NB4 (cell line): Measurements from ENCODE around the gene TRIM23.

ENCODE experiments used
- DNase-seq: peaks from one replicate; pipeline ENCODE4 v3.0.0; 2010; ENCODE audit warnings: low read depth
- H3K4me3 ChIP-seq: one replicate; pipeline ENCODE4 v1.5.1; 2011; ENCODE audit warnings: mild to moderate bottlenecking, low read depth, low read length, moderate library complexity
- MYC ChIP-seq: IDR thresholded peaks from 2 replicates; pipeline ENCODE4 v1.6.1; 2011; ENCODE audit warnings: low read depth, low read length
- POLR2A ChIP-seq: IDR thresholded peaks from 2 replicates; pipeline ENCODE4 v1.6.1; 2011; ENCODE audit warnings: mild to moderate bottlenecking; ENCODE audit not compliant: insufficient read length; ENCODE audit errors: extremely low read depth
- TF ChIP-seq, protein P1 (sequence below): IDR thresholded peaks from one replicate; pipeline ENCODE4 v1.5.1; 2012; ENCODE audit warnings: low read depth, low read length
- TF ChIP-seq, protein P2 (sequence below): IDR thresholded peaks from 2 replicates; pipeline ENCODE4 v1.6.1; 2011; ENCODE audit warnings: low read depth, low read length

Gene TRIM23

DNA sequence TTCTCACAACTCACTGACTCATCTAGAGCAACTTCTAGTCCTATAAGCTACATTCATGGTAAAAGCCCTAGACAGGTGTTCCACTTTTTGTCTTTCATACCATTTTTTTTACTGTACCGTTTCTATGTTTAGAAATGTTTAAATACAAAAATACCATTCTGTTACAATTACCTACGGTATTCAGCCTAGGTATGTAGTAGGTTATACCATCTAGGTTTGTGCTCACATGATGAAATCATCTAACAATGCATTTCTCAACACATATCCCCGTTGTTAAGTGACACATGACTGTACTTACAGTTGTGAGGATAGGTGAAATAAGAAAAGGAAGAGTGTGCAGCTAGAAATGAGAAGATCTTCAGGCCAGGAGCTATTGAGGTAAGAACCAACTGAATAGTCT, 67.4 kb downstream of the TRIM23 start:
- H3K4me3 ChIP-seq, result no peak overlapping the region
- no peak for DNase-seq
- no peak for TF ChIP-seq MYC
- TF ChIP-seq, protein P1, sequence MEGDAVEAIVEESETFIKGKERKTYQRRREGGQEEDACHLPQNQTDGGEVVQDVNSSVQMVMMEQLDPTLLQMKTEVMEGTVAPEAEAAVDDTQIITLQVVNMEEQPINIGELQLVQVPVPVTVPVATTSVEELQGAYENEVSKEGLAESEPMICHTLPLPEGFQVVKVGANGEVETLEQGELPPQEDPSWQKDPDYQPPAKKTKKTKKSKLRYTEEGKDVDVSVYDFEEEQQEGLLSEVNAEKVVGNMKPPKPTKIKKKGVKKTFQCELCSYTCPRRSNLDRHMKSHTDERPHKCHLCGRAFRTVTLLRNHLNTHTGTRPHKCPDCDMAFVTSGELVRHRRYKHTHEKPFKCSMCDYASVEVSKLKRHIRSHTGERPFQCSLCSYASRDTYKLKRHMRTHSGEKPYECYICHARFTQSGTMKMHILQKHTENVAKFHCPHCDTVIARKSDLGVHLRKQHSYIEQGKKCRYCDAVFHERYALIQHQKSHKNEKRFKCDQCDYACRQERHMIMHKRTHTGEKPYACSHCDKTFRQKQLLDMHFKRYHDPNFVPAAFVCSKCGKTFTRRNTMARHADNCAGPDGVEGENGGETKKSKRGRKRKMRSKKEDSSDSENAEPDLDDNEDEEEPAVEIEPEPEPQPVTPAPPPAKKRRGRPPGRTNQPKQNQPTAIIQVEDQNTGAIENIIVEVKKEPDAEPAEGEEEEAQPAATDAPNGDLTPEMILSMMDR, result no peak
- TF ChIP-seq POLR2A, result no peak
- TF ChIP-seq, protein P2, sequence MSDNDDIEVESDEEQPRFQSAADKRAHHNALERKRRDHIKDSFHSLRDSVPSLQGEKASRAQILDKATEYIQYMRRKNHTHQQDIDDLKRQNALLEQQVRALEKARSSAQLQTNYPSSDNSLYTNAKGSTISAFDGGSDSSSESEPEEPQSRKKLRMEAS, result no peak

GRCh38 chr5:65556181-65556580, 68.0 kb downstream of the TRIM23 start:
- no peak overlapping the region for H3K4me3 ChIP-seq
- TF ChIP-seq POLR2A, result no peak
- TF ChIP-seq MYC, result no peak
- TF ChIP-seq, protein P2, result no peak
- TF ChIP-seq, protein P1, result no peak
- DNase-seq, result no peak

GRCh38 chr5:65555287-65555686, 68.8 kb downstream of the TRIM23 start:
- TF ChIP-seq, protein P2, result no peak
- TF ChIP-seq, protein P1, result no peak
- TF ChIP-seq POLR2A (no peak), MYC (no peak)
- DNase-seq, result no peak
- no peak overlapping the region for H3K4me3 ChIP-seq

- no peak overlapping the region for H3K4me3 ChIP-seq
- TF ChIP-seq MYC (no peak), POLR2A (no peak)
- TF ChIP-seq, protein P2, result no peak
- TF ChIP-seq, protein P1, result no peak
These were observed 70.2 kb downstream of the TRIM23 start for GRCh38 chr5:65553941-65554340.

DNA sequence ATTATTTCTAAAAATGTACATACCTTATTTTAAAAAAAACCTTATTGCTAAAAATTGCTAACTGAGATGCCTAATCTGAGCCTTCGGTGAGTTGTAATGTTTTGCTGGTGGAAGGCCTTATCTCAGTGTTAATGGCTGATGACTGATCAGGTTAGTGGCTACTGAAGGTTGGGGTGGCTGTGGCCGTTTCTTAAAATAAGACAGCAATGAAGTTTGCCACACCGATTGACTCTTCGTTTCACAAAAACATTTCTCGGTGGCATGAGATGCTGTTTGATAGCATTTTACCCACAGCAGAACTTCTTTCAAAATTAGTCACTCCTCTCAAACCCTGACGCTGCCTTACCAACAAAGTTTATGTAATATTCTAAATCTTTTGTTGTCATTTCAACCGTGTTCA, 75.9 kb downstream of the TRIM23 start:
- TF ChIP-seq POLR2A (no peak), MYC (no peak)
- TF ChIP-seq, protein P2, result no peak
- TF ChIP-seq, protein P1, result no peak
- DNase-seq, result no peak

More at GRCh38 chr5:65553941-65554340, 70.2 kb downstream of the TRIM23 start:
- DNase-seq, result no peak

DNA sequence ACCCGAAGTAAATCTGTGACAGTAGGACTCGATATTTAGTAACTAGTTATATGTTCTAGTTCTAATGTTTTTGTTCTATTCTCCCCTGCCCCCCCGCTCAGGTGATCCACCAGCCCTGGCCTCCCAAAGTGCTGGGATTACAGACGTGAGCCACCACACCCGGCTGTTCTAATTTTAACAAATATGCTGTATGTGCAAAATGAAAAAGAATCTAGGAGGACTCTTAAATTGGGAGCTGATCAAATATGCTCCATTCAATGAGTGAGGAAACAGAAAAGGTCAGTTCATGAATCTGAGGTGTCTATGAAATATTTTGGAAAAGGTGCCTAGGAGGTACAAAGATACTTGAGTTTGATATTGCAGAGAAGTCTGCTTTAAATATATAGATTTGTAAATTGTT, 78.0 kb downstream of the TRIM23 start:
- no peak overlapping the region for H3K4me3 ChIP-seq
- TF ChIP-seq, protein P1, result no peak
- no peak for TF ChIP-seq POLR2A
- TF ChIP-seq, protein P2, result no peak
- no peak for TF ChIP-seq MYC
- DNase-seq, result no peak

More for the DNA sequence above, 75.9 kb downstream of the TRIM23 start:
- no peak overlapping the region for H3K4me3 ChIP-seq
